PC-9 (cell line): ENCODE results near the gene A4GALT. TPM values are rescaled to one million over a fixed set of nuclear protein-coding genes. Genes with fewer than 3 reads are reported as not detected.
A peak's percentile ranks its signal among the peaks of the same experiment; 100 is the strongest.

Source experiments
- BruUV-seq: library from RNA; stranded (reverse); fragments of 400-500 nt; replicated peaks from 2 replicates; lab custom pipeline; 2021; lab: Mats Ljungman, UMichigan
- CTCF ChIA-PET: fragments of 300-600 bp; sonication (Branson Sonifier 250); formaldehyde crosslinking; loops from one replicate; lab custom pipeline; 2022; ENCODE audit warnings: antibody characterized with exemption; lab: Charles Lee
- POLR2A ChIA-PET: fragments of 300-600 bp; sonication (Branson Sonifier 250); formaldehyde crosslinking; loops from one replicate; lab custom pipeline; 2022; ENCODE audit warnings: antibody characterized with exemption; ENCODE audit not compliant: unreplicated experiment; lab: Charles Lee
- DNase-seq, 2 experiments: peaks; one replicate each; pipeline versions ENCODE4 v3.0.0 to v3.0.0-alpha.2; 2015 to 2022; ENCODE audit warnings: mixed read lengths in 1 of 2
- H2AFZ ChIP-seq: fragments of 200-600 bp; sonication (generic); 2 replicates; pipeline ENCODE4 v1.8.1; 2017; ENCODE audit warnings: antibody characterized with exemption
- H3F3A ChIP-seq: fragments of 200-600 bp; sonication (generic); 2 replicates; pipeline ENCODE4 v1.8.1; 2017; ENCODE audit warnings: antibody characterized with exemption, mild to moderate bottlenecking, low read depth; ENCODE audit not compliant: insufficient read depth
- H3K27ac ChIP-seq: fragments of 200-600 bp; sonication (generic); 2 replicates; pipeline ENCODE4 v1.6.1; 2016; ENCODE audit warnings: mixed run types
- H3K27me3 ChIP-seq: fragments of 200-600 bp; sonication (generic); 2 replicates; pipeline ENCODE4 v1.6.1; 2016; ENCODE audit warnings: low read depth, mixed run types; ENCODE audit not compliant: insufficient read depth
- H3K36me3 ChIP-seq: fragments of 200-600 bp; sonication (generic); 2 replicates; pipeline ENCODE4 v1.6.1; 2016; ENCODE audit warnings: low read depth, mixed run types
- H3K4me1 ChIP-seq: fragments of 200-600 bp; sonication (generic); replicated peaks from 2 replicates; pipeline ENCODE4 v1.6.1; 2016; ENCODE audit warnings: mixed run types; ENCODE audit not compliant: insufficient read depth
- H3K4me2 ChIP-seq: fragments of 200-600 bp; sonication (generic); 2 replicates; pipeline ENCODE4 v1.6.1; 2017; ENCODE audit warnings: mixed run types
- H3K4me3 ChIP-seq: fragments of 200-600 bp; sonication (generic); 2 replicates; pipeline ENCODE4 v1.6.1; 2016; ENCODE audit warnings: mixed run types
- H3K79me2 ChIP-seq: fragments of 200-600 bp; sonication (generic); 2 replicates; pipeline ENCODE4 v1.6.1; 2017; ENCODE audit warnings: low read depth, mixed run types
- H3K9me2 ChIP-seq: fragments of 200-600 bp; sonication (generic); 2 replicates; pipeline ENCODE4 v1.8.1; 2017; ENCODE audit warnings: mild to moderate bottlenecking; ENCODE audit not compliant: insufficient read depth
- H3K9me3 ChIP-seq: fragments of 200-600 bp; sonication (generic); 2 replicates; pipeline ENCODE4 v1.8.1; 2016; ENCODE audit warnings: low read depth; ENCODE audit not compliant: insufficient read depth
- H4K20me1 ChIP-seq: fragments of 200-600 bp; sonication (generic); 2 replicates; pipeline ENCODE4 v1.8.1; 2017; ENCODE audit not compliant: insufficient read depth
- EZH2 ChIP-seq: fragments of 200-600 bp; sonication (generic); IDR thresholded peaks from 2 replicates; pipeline ENCODE4 v1.8.0; 2017; ENCODE audit warnings: antibody characterized with exemption, low read depth
- intact Hi-C: fragments of 100-400 bp; cut with micrococcal nuclease; formaldehyde crosslinking; loops from one replicate; pipeline ENCODE4 v1.10.0; 2022; ENCODE audit not compliant: unreplicated experiment
- total RNA-seq: library from RNA; stranded (reverse); gene quantifications from 2 replicates; pipeline ENCODE4 v1.2.3, GENCODE V29; 2021
- TF ChIP-seq, protein P1 (sequence below): fragments of 200-600 bp; sonication (generic); conservative IDR thresholded peaks from 2 replicates; pipeline ENCODE4 v1.6.1; 2017; ENCODE audit warnings: mixed run types, antibody characterized with exemption, mild to moderate bottlenecking, moderate library complexity

A4GALT gene
- total RNA-seq, 1 experiment from 2014 or later: 17.1 TPM

- H3K9me3 ChIP-seq: no peaks in the 10 kb centered on the region
- no peaks in the 10 kb centered on the region for H3K9me2 ChIP-seq
- peak overlapping the region; percentile 58 for H2AFZ ChIP-seq
- peaks cover 31% of the 10 kb centered on the region for H3F3A ChIP-seq
- peaks cover 29% of the 10 kb centered on the region for H3K4me1 ChIP-seq
- intact Hi-C loops: no loop called here
- no TSS peak for BruUV-seq
- H3K79me2 ChIP-seq: no peaks in the 10 kb centered on the region
- no peak for TF ChIP-seq EZH2
- peak overlapping the region; percentile 7; the same call in 1 of the 2 replicates for H3K4me3 ChIP-seq
- ChIA-PET CTCF (interaction anchor here (0.7 kb wide), 1 partner anchor 165 kb away, joined by 4 read pairs; no protein-coding TSS in a partner anchor), POLR2A (interaction anchor here (0.7 to 0.8 kb wide), 2 partner anchors 19 to 458 kb away, joined by 5 to 22 read pairs; no protein-coding TSS in a partner anchor)
- H3K4me2 ChIP-seq: peak overlapping the region; percentile 60
- peak overlapping the region; percentile 65 for H3K27ac ChIP-seq
- peak in 1 of 2 experiments; percentile 67 for DNase-seq
- no peaks in the 10 kb centered on the region for H4K20me1 ChIP-seq
- no peaks in the 10 kb centered on the region for H3K36me3 ChIP-seq
- H3K27me3 ChIP-seq: no peaks in the 10 kb centered on the region
Observed at GRCh38 chr22:42654436-42655073, 66.1 kb downstream of the A4GALT start.

DNA sequence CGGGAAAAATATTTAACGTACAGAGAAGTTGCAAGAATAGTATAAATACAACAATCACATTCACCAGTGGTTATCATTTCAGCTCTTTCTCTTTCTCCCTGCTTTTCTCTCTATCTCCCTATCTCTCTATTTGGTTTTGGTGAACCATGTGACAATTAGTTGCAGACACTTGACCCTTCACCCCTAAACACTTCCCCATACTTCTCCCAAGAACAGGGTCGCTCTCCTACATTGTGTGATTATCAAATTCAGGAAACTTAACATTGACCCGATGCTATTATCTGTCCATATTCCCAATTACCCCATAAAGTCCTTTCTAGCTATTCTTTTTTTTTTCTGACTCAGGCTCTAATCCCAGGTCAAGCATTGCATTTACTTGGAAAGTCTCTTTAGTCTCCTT lies 66.7 kb downstream of the A4GALT start:
- intact Hi-C loops: no loop called here
- TF ChIP-seq, protein P1, sequence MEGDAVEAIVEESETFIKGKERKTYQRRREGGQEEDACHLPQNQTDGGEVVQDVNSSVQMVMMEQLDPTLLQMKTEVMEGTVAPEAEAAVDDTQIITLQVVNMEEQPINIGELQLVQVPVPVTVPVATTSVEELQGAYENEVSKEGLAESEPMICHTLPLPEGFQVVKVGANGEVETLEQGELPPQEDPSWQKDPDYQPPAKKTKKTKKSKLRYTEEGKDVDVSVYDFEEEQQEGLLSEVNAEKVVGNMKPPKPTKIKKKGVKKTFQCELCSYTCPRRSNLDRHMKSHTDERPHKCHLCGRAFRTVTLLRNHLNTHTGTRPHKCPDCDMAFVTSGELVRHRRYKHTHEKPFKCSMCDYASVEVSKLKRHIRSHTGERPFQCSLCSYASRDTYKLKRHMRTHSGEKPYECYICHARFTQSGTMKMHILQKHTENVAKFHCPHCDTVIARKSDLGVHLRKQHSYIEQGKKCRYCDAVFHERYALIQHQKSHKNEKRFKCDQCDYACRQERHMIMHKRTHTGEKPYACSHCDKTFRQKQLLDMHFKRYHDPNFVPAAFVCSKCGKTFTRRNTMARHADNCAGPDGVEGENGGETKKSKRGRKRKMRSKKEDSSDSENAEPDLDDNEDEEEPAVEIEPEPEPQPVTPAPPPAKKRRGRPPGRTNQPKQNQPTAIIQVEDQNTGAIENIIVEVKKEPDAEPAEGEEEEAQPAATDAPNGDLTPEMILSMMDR: no peak
- TF ChIP-seq EZH2: no peak
- Histone ChIP-seq H3K4me3 (peak overlapping the region; percentile 7; the same call in 1 of the 2 replicates), H3F3A (peaks cover 31% of the 10 kb centered on the region), H3K79me2 (no peaks in the 10 kb centered on the region), H3K36me3 (no peaks in the 10 kb centered on the region), H3K27me3 (no peaks in the 10 kb centered on the region), H3K9me3 (no peaks in the 10 kb centered on the region), H2AFZ (peak overlapping the region; percentile 58), H3K4me1 (peaks cover 29% of the 10 kb centered on the region), H3K4me2 (peak overlapping the region; percentile 60), H4K20me1 (no peaks in the 10 kb centered on the region), H3K9me2 (no peaks in the 10 kb centered on the region), H3K27ac (peak overlapping the region; percentile 65)
- CTCF ChIA-PET: no interaction called here
- no peak for DNase-seq
- POLR2A ChIA-PET: interaction anchor here (0.8 kb wide), 1 partner anchor 19 kb away, joined by 5 read pairs; no protein-coding TSS in a partner anchor
- no TSS peak for BruUV-seq

DNA sequence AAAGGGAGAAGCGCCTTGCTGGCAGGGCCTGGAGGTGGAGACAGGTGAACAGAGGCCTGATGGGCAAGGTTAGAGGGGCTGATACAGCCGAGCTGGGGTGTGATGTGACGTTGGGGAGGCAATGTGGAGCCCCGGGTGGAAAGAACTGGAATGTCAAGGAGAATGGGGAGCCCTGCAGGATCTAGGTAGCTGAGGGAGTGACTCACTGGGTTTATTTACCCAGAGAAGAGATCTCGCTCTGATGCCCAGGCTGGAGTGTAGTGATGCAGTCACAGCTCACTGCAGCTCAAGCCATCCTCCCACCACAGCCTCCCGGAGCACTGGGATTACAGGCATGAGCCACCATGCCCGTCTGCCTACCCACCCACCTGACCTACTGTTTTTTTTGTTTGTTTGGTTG lies 69.5 kb downstream of the A4GALT start:
- peak in 1 of 2 experiments; percentile 48 for DNase-seq
- H3K27ac ChIP-seq: no peak overlapping the region
- no peaks in the 10 kb centered on the region for H3K9me2 ChIP-seq
- no peak overlapping the region for H3K4me2 ChIP-seq
- BruUV-seq: no TSS peak
- H3K4me3 ChIP-seq: no peak overlapping the region
- H3K4me1 ChIP-seq: peaks cover 40% of the 10 kb centered on the region
- H3F3A ChIP-seq: peaks cover 35% of the 10 kb centered on the region
- no peaks in the 10 kb centered on the region for H3K27me3 ChIP-seq
- CTCF ChIA-PET: no interaction called here
- TF ChIP-seq, protein P1: no peak
- H3K79me2 ChIP-seq: peaks cover 28% of the 10 kb centered on the region
- H2AFZ ChIP-seq: no peak overlapping the region
- intact Hi-C loops: no loop called here
- POLR2A ChIA-PET: no interaction called here
- H3K36me3 ChIP-seq: no peaks in the 10 kb centered on the region
- no peaks in the 10 kb centered on the region for H3K9me3 ChIP-seq
- peaks cover 25% of the 10 kb centered on the region for H4K20me1 ChIP-seq
